Gastroesophageal sphincter (tissue), 4 donors: ENCODE results near the gene AIFM1. TPM values are rescaled to one million over a fixed set of nuclear protein-coding genes. Genes with fewer than 3 reads are reported as not detected.

Experiments
- ATAC-seq: fragments of 150-250 bp; one replicate; pipeline ENCODE4 v1.9.1; 2016; ENCODE audit warnings: mild to moderate bottlenecking, moderate library complexity
- H3K27ac ChIP-seq, 4 donors: fragments of 200-600 bp; sonication (generic) in 3 of 4; 1 replicate in 3 of 4; 2 replicates in 1 of 4; pipeline ENCODE4 v1.5.1; 2016 to 2019
- H3K27me3 ChIP-seq: fragments of 200-600 bp; sonication (generic); one replicate; pipeline ENCODE4 v1.5.1; 2019
- H3K36me3 ChIP-seq, 2 donors: fragments of 200-600 bp; sonication (generic); one replicate each; pipeline ENCODE4 v1.5.1; 2019; ENCODE audit warnings: control low read depth in 1 of 2
- H3K4me1 ChIP-seq, 3 donors: fragments of 200-600 bp; sonication (generic); 1 replicate in 2 of 3; 2 replicates in 1 of 3; pipeline ENCODE4 v1.5.1; 2016 to 2019; ENCODE audit warnings: control low read depth in 2 of 3
- H3K4me3 ChIP-seq, 2 donors: fragments of 200-600 bp; sonication (generic); one replicate each; pipeline ENCODE4 v1.5.1; 2019; ENCODE audit warnings: mild to moderate bottlenecking in 1 of 2, moderate library complexity in 1 of 2
- H3K9me3 ChIP-seq, 3 donors: fragments of 200-600 bp; sonication (generic); one replicate each; pipeline ENCODE4 v1.5.1; 2017 to 2019; ENCODE audit warnings: control low read depth in 2 of 3
- CTCF ChIP-seq, 4 experiments: fragments of 200-600 bp in 2 of 4; fragments of 450-650 bp in 2 of 4; sonication (generic) in 1 of 4; IDR thresholded peaks; one replicate each; pipeline ENCODE4 v1.5.1; 2017 to 2019; ENCODE audit warnings: antibody characterized with exemption in 4 of 4, mild to moderate bottlenecking in 2 of 4, moderate library complexity in 2 of 4
- EP300 ChIP-seq: sonication (generic); formaldehyde crosslinking; IDR thresholded peaks from one replicate; pipeline ENCODE4 v1.6.1; 2017; ENCODE audit warnings: antibody characterized with exemption, mild to moderate bottlenecking
- POLR2A ChIP-seq, 2 donors: fragments of 450-650 bp; IDR thresholded peaks; one replicate each; pipeline ENCODE4 v1.6.1; 2017; ENCODE audit warnings: antibody characterized with exemption in 2 of 2, mild to moderate bottlenecking in 2 of 2, moderate library complexity in 1 of 2
- POLR2AphosphoS5 ChIP-seq: sonication (generic); formaldehyde crosslinking; IDR thresholded peaks from one replicate; pipeline ENCODE4 v1.6.1; 2017; ENCODE audit warnings: antibody characterized with exemption
- WGBS, 2 donors: methylation state at CpG; one replicate each; pipeline ENCODE4 v1.1.5; 2018; ENCODE audit warnings: low coverage in 1 of 2; 5-methylcytosine and 5-hydroxymethylcytosine counted together
- total RNA-seq, 4 donors: library from RNA; depleted of rRNA; stranded (reverse); fragments of >200 nt; gene quantifications; one replicate each; pipeline ENCODE4 v1.1.0, GENCODE V29; 2016

AIFM1 gene
- total RNA-seq, 4 donors from 2014 or later = 14.0 to 25.5 (median 16.9) TPM

DNA sequence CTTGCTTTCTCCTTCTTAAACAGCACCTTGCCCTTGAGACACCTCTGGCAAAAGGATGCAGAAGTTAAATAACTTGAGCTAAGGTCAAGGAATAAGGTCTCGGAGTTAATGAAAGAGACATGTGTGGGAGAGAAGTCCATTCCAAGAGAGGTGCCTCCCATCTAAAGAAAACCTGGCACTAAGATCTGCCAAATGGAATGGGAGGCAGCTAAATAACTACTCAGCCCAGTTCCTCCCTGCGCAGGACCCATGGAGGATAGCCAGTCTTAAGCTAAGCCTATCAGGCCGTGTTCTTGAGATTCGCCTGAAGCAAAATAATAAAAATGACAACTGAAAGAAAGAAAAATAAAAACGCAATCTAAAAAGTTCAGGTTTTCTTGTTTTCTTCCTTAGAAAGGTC lies 34.7 kb downstream of the AIFM1 start:
- H3K4me1 ChIP-seq = peaks cover 0 to 3% (median 0%) of the 10 kb centered on the region in 3 donors
- WGBS, 2 donors = 88 to 92% methylated on average over 4 to 5 of the region's 5 CpGs
- H3K4me3 ChIP-seq = no peak overlapping the region
- no peaks in the 10 kb centered on the region for H3K27me3 ChIP-seq
- H3K36me3 ChIP-seq = peaks cover 0 to 88% of the 10 kb centered on the region in 2 donors
- no peaks in the 10 kb centered on the region for H3K9me3 ChIP-seq
- no peak overlapping the region for H3K27ac ChIP-seq
- no peak for ATAC-seq
- no peak for TF ChIP-seq CTCF (IDR thresholded peaks at IDR 0.05)
- TF ChIP-seq EP300 = no peak
- no peak for TF ChIP-seq POLR2A (IDR thresholded peaks at IDR 0.05)
- TF ChIP-seq POLR2AphosphoS5 = no peak

GRCh38 chrX:130125091-130125874 lies 40.4 kb downstream of the AIFM1 start:
- H3K4me3 ChIP-seq = no peak overlapping the region
- H3K4me1 ChIP-seq = peaks cover 0 to 20% (median 0%) of the 10 kb centered on the region in 3 donors
- TF ChIP-seq POLR2A (IDR thresholded peaks at IDR 0.05) (no peak), EP300 (no peak), CTCF (IDR thresholded peaks at IDR 0.05) (no peak), POLR2AphosphoS5 (no peak)
- peak; percentile 66 for ATAC-seq
- peak overlapping the region; percentile 56 to 64 (median 58) for H3K27ac ChIP-seq
- no peaks in the 10 kb centered on the region for H3K27me3 ChIP-seq
- H3K36me3 ChIP-seq = peaks cover 0 to 33% of the 10 kb centered on the region in 2 donors
- H3K9me3 ChIP-seq = no peaks in the 10 kb centered on the region
- 61% methylated on average over 4 of the region's 13 CpGs; no CpG with 5 or more reads in 1 of the 2 donors for WGBS, 2 donors

- Histone ChIP-seq H3K4me1 (peaks cover 0 to 23% (median 0%) of the 10 kb centered on the region in 3 donors), H3K27me3 (no peaks in the 10 kb centered on the region), H3K27ac (peak overlapping the region in 3 of 4 donors; percentile 58 to 64 (median 59)), H3K9me3 (no peaks in the 10 kb centered on the region), H3K4me3 (no peak overlapping the region), H3K36me3 (peaks cover 0 to 26% of the 10 kb centered on the region in 2 donors)
- ATAC-seq = no peak
- TF ChIP-seq POLR2AphosphoS5 = no peak
- 60 to 80% methylated on average over 1 to 4 of the region's 4 CpGs for WGBS, 2 donors
These were observed 41.1 kb downstream of the AIFM1 start for GRCh38 chrX:130124577-130124976.

GRCh38 chrX:130121505-130121800 lies 44.2 kb downstream of the AIFM1 start:
- H3K27me3 ChIP-seq = no peaks in the 10 kb centered on the region
- TF ChIP-seq CTCF (IDR thresholded peaks at IDR 0.05) = no peak
- TF ChIP-seq EP300 = no peak
- no peak for TF ChIP-seq POLR2A (IDR thresholded peaks at IDR 0.05)
- no peak for TF ChIP-seq POLR2AphosphoS5
- H3K27ac ChIP-seq = peak overlapping the region in 2 of 4 donors; percentile 79
- no peaks in the 10 kb centered on the region for H3K9me3 ChIP-seq
- H3K36me3 ChIP-seq = no peaks in the 10 kb centered on the region
- peak overlapping the region in 1 of 2 donors; percentile 45 for H3K4me3 ChIP-seq
- WGBS, 2 donors = no CpG with 5 or more reads among the region's 13 CpGs
- H3K4me1 ChIP-seq = peaks cover 0 to 31% (median 0%) of the 10 kb centered on the region in 3 donors
- no peak for ATAC-seq

DNA sequence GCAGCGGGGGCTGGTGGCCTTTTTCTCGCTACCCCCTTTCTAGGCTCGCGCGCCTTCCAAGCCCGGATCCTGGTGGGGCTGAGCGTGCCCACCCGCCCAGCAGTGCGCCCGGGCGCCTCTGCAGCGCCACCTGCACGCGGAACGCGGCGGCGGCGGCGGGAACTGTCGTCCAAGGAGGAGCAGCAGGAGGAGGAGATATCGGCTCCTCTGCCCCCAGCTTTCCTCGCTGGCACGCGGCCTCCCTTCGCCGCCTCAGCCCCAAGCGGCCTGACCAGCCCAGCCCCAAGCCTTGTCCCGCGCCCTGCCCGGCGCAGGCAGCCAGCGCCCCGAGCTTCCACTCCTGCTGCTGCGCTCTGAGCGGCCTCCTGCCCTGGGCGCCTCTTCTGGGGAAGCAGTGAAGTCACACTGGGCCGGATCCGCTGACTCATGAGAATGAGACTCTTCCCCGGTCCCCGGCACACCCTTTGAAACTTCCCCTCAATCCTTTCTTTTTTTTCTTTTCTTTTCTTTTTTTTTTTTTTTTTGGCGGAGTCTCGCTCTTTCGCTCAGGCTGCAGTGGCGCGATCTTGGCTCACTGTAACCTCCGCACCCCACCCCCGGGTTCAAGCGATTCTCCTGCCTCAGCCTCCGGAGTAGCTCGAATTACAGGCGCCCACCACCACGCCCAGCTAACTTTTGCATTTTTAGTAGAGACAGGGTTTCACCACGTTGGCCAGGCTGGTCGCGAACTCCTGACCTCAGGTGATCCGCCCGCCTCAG lies 44.7 kb downstream of the AIFM1 start:
- TF ChIP-seq POLR2AphosphoS5 (peak; percentile 21), POLR2A (IDR thresholded peaks at IDR 0.05) (no peak), CTCF (IDR thresholded peaks at IDR 0.05) (peak; percentile 57 to 82 (median 74)), EP300 (no peak)
- 0% methylated on average over 9 of the region's 58 CpGs; no CpG with 5 or more reads in 1 of the 2 donors for WGBS, 2 donors
- no peaks in the 10 kb centered on the region for H3K9me3 ChIP-seq

More for the DNA sequence above, 44.7 kb downstream of the AIFM1 start:
- Histone ChIP-seq H3K4me3 (peak overlapping the region; percentile 39 to 45), H3K27ac (peak overlapping the region; percentile 26 to 79 (median 76)), H3K27me3 (no peaks in the 10 kb centered on the region), H3K36me3 (no peaks in the 10 kb centered on the region), H3K4me1 (peaks cover 0 to 27% (median 0%) of the 10 kb centered on the region in 3 donors)
- ATAC-seq = peak; percentile 75
